ENCODE data around the gene LRRC15. TPM values are rescaled to one million over a fixed set of nuclear protein-coding genes. Genes with fewer than 3 reads are reported as not detected.

Gene LRRC15
- total RNA-seq, 1 experiment from 2014 or later = not detected

DNA sequence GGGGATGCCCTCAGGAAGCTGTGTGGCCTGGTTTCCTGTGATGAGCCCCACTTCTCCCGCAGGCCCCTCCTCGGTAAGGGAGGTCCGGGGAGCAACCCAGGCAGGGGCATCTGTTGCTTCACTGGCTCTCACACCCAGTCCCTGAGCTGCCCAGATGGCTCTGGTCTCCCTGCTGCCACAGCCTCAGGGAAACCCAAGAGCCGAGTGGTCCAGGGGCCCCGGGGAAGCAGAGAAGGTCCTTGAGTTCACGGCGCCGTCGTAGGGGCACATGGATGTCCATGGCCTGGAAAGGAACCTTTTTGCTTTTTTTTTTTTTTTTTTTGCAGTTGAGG lies 13.3 kb upstream of the LRRC15 start:
- CTCF ChIA-PET = interaction anchor here (1.0 kb wide), 1 partner anchor 15 kb away, joined by 6 read pairs; no protein-coding TSS in a partner anchor
- TF ChIP-seq, protein P1, sequence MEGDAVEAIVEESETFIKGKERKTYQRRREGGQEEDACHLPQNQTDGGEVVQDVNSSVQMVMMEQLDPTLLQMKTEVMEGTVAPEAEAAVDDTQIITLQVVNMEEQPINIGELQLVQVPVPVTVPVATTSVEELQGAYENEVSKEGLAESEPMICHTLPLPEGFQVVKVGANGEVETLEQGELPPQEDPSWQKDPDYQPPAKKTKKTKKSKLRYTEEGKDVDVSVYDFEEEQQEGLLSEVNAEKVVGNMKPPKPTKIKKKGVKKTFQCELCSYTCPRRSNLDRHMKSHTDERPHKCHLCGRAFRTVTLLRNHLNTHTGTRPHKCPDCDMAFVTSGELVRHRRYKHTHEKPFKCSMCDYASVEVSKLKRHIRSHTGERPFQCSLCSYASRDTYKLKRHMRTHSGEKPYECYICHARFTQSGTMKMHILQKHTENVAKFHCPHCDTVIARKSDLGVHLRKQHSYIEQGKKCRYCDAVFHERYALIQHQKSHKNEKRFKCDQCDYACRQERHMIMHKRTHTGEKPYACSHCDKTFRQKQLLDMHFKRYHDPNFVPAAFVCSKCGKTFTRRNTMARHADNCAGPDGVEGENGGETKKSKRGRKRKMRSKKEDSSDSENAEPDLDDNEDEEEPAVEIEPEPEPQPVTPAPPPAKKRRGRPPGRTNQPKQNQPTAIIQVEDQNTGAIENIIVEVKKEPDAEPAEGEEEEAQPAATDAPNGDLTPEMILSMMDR (IDR thresholded peaks at IDR 0.05; ENCODE audit: unreplicated experiment) = no peak
- Mint-ChIP-seq H3K9me3 (ENCODE audit: low read depth, unreplicated experiment) (no peaks in the 10 kb centered on the region), H3K4me3 (ENCODE audit: low read depth, unreplicated experiment) (no peak overlapping the region), H3K4me1 (ENCODE audit: low read depth, unreplicated experiment) (no peaks in the 10 kb centered on the region), H3K27me3 (ENCODE audit: unreplicated experiment) (peaks cover 100% of the 10 kb centered on the region), H3K27ac (ENCODE audit: unreplicated experiment) (no peak overlapping the region), H3K36me3 (ENCODE audit: insufficient read depth, unreplicated experiment) (no peaks in the 10 kb centered on the region)
- intact Hi-C loops (cut with micrococcal nuclease; ENCODE audit: unreplicated experiment) = no loop called here
- DNase-seq = no peak
- BruUV-seq (replicated peaks) = no TSS peak

GRCh38 chr3:194382196-194382891 lies 12.8 kb upstream of the LRRC15 start:
- TF ChIP-seq, protein P1 (IDR thresholded peaks at IDR 0.05; ENCODE audit: unreplicated experiment) = no peak
- no peaks in the 10 kb centered on the region for H3K9me3 Mint-ChIP-seq (ENCODE audit: low read depth, unreplicated experiment)
- CTCF ChIA-PET = no interaction called here
- no peak overlapping the region for H3K4me3 Mint-ChIP-seq (ENCODE audit: low read depth, unreplicated experiment)
- H3K27ac Mint-ChIP-seq (ENCODE audit: unreplicated experiment) = no peak overlapping the region
- intact Hi-C loops (cut with micrococcal nuclease; ENCODE audit: unreplicated experiment) = no loop called here
- peaks cover 100% of the 10 kb centered on the region for H3K27me3 Mint-ChIP-seq (ENCODE audit: unreplicated experiment)
- DNase-seq = no peak
- H3K4me1 Mint-ChIP-seq (ENCODE audit: low read depth, unreplicated experiment) = no peaks in the 10 kb centered on the region
- BruUV-seq (replicated peaks) = no TSS peak
- no peaks in the 10 kb centered on the region for H3K36me3 Mint-ChIP-seq (ENCODE audit: insufficient read depth, unreplicated experiment)

DNA sequence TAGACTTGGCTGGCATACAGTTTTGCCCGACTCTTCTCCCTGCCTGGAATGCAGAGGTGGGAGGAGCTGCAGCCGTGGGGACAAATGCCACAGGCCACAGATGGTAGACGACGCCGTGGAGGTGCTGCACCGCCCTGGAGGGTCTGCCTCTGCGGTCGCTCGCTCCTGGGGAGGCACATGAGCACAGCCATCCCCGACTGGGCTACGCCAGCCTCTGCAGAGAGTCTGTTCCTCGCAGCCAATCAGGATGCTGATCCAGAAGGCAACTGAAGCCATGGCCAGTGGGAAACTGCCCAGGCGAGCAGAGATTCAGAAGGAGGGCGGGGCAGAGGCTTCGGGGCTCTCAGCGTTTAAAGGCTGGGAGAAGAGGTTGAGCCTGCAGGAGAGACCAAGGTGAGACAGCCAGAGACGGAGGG lies 11.9 kb upstream of the LRRC15 start:
- peak overlapping the region; percentile 36 for H3K4me3 Mint-ChIP-seq (ENCODE audit: low read depth, unreplicated experiment)
- no peaks in the 10 kb centered on the region for H3K4me1 Mint-ChIP-seq (ENCODE audit: low read depth, unreplicated experiment)
- BruUV-seq (replicated peaks) = no TSS peak
- H3K9me3 Mint-ChIP-seq (ENCODE audit: low read depth, unreplicated experiment) = no peaks in the 10 kb centered on the region
- H3K27me3 Mint-ChIP-seq (ENCODE audit: unreplicated experiment) = peaks cover 100% of the 10 kb centered on the region
- TF ChIP-seq, protein P1 (IDR thresholded peaks at IDR 0.05; ENCODE audit: unreplicated experiment) = no peak
- intact Hi-C loops (cut with micrococcal nuclease; ENCODE audit: unreplicated experiment) = no loop called here
- CTCF ChIA-PET = interaction anchor here (1.0 kb wide), 1 partner anchor 36 kb away, joined by 3 read pairs; no protein-coding TSS in a partner anchor
- no peak overlapping the region for H3K27ac Mint-ChIP-seq (ENCODE audit: unreplicated experiment)
- peak; percentile 26 for DNase-seq
- H3K36me3 Mint-ChIP-seq (ENCODE audit: insufficient read depth, unreplicated experiment) = no peaks in the 10 kb centered on the region

DNA sequence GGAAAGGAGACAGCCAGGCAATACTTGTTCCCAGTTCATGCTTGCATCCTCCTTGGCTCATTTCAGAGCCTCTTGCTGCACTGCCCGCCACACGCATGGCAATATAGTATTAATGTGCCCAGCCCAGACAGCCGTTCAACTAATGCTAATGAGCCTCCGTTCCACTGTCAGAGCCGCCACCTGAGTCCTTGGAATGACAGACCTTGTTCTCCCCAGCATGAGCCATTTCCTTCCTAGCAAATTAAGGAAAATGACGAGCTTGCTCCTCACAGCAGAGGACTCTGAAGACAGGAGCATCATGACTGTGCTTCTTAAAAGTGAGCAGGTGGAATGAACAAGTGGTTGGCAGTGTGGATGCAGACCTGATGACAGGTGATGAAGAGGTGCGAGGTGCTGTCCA lies 10.8 kb upstream of the LRRC15 start:
- H3K27me3 Mint-ChIP-seq (ENCODE audit: unreplicated experiment) = peaks cover 100% of the 10 kb centered on the region
- H3K36me3 Mint-ChIP-seq (ENCODE audit: insufficient read depth, unreplicated experiment) = no peaks in the 10 kb centered on the region
- H3K27ac Mint-ChIP-seq (ENCODE audit: unreplicated experiment) = no peak overlapping the region
- DNase-seq = no peak
- H3K9me3 Mint-ChIP-seq (ENCODE audit: low read depth, unreplicated experiment) = no peaks in the 10 kb centered on the region
- no TSS peak for BruUV-seq (replicated peaks)
- H3K4me1 Mint-ChIP-seq (ENCODE audit: low read depth, unreplicated experiment) = no peaks in the 10 kb centered on the region
- CTCF ChIA-PET = no interaction called here
- no peak overlapping the region for H3K4me3 Mint-ChIP-seq (ENCODE audit: low read depth, unreplicated experiment)
- TF ChIP-seq, protein P1 (IDR thresholded peaks at IDR 0.05; ENCODE audit: unreplicated experiment) = no peak
- intact Hi-C loops (cut with micrococcal nuclease; ENCODE audit: unreplicated experiment) = no loop called here

Measured in Calu3 (cell line).